Tongue (tissue), 3 donors: ENCODE measurements around the gene KRTAP20-2. TPM values are rescaled to one million over a fixed set of nuclear protein-coding genes. Genes with fewer than 3 reads are reported as not detected.

Source experiments
- DNase-seq: peaks from one replicate; pipeline ENCODE4 v3.0.0-alpha.2; 2015
- small RNA-seq: library from RNA; depleted of rRNA; stranded (forward); fragments of <200 nt; gene quantifications from one replicate; pipeline ENCODE3, GENCODE V24; 2014; ENCODE audit warnings: low replicate concordance
- total RNA-seq: library from RNA; depleted of rRNA; stranded (reverse); fragments of >200 nt; gene quantifications from one replicate; pipeline ENCODE4 v1.2.3, GENCODE V29; 2014

The KRTAP20-2 gene
- total RNA-seq, 1 donor from 2014 or later, result not detected

DNA sequence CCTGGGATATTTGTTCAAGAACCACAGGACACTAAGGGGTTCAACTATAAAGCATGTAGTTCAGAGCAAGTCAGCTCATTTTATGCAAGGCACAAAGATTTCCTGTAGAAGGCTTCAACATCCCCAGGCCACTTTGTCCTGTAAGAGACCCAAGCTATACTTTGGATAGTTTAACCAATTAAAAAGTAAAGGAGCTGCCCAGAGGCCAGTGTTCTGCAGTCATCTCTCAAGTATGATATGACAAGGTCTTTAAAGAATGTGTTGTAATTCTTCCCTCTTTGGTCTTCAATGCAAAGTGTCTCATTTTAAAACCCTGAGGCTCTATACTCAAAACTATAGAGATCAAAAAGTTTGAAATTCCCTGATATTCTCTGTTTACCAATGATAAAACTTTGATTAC lies 41.7 kb downstream of the KRTAP20-2 start:
- DNase-seq, result no peak

DNA sequence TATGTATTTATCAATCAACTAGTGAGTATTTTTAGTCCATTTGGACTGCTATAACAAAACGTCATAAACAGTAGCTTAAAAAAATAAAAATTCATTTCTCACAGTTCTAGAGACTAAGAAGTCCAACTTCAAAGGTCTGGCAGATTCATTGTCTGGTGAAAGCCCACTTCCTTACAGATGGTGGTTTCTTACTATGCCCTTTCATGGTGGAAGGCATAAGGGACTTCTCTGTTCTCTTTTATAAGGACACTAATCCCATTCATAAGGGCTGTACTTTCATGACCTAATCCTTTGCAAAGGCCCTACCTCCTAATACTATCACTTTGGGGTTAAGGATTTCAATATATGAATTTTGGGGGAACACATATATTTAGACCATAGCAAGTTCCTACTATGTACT lies 45.6 kb downstream of the KRTAP20-2 start:
- no peak for DNase-seq

DNA sequence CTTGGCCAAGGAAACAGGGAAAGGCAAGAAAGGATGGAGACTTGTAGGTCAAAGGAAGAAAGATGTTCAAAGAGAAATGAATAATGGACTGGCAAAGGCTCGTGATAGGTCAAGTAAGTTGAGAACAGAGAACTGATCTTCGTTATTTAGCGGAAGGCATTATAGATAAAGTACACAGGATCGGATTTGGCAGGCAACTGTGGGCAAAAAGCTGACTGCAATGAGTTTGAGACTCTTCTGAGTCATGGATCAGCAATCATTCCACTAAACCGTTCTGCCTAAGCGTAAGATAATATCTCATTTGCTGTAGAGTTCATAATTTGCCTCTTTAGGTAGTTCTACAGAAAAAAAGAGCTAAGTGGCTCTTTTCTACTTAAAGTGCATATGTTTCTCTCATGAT lies 49.5 kb downstream of the KRTAP20-2 start:
- no peak for DNase-seq

Small RNAs within 50 kb of the gene (small RNA-seq; reads per million reads assigned to genes)
- gene KRTAP20-1 (not detected), gene KRTAP20-3 (not detected), gene KRTAP20-4 (not detected), gene KRTAP22-1 (not detected), gene KRTAP22-2 (not detected)

Other genes starting within 250 kb of the KRTAP20-2 start
- not detected for gene KRTAP13-1, start 239.2 kb upstream of the KRTAP20-2 start, total RNA-seq
- gene KRTAP13-3, start 209.3 kb upstream of the KRTAP20-2 start, total RNA-seq, result not detected
- gene KRTAP13-4, start 205.0 kb upstream of the KRTAP20-2 start, total RNA-seq, result not detected
- gene KRTAP15-1, start 194.9 kb upstream of the KRTAP20-2 start, total RNA-seq, result not detected
- gene KRTAP19-1, start 154.8 kb upstream of the KRTAP20-2 start, total RNA-seq, result not detected
- gene KRTAP19-2, start 147.8 kb upstream of the KRTAP20-2 start, total RNA-seq, result not detected
- not detected for gene KRTAP19-3, start 143.2 kb upstream of the KRTAP20-2 start, total RNA-seq
- not detected for gene KRTAP19-4, start 138.0 kb upstream of the KRTAP20-2 start, total RNA-seq
- gene KRTAP19-5, start 133.1 kb upstream of the KRTAP20-2 start, total RNA-seq, result not detected
- gene KRTAP19-6, start 93.3 kb upstream of the KRTAP20-2 start, total RNA-seq, result not detected
- not detected for gene KRTAP19-7, start 73.9 kb upstream of the KRTAP20-2 start, total RNA-seq
- gene KRTAP22-2, start 44.8 kb upstream of the KRTAP20-2 start, total RNA-seq, result not detected
- not detected for gene KRTAP6-3, start 42.8 kb upstream of the KRTAP20-2 start, total RNA-seq
- gene KRTAP6-2, start 36.3 kb upstream of the KRTAP20-2 start, total RNA-seq, result not detected
- gene KRTAP22-1, start 34.1 kb upstream of the KRTAP20-2 start, total RNA-seq, result not detected
- gene KRTAP6-1, start 21.3 kb upstream of the KRTAP20-2 start, total RNA-seq, result not detected
- gene KRTAP20-1, start 18.8 kb upstream of the KRTAP20-2 start, total RNA-seq, result not detected
- not detected for gene KRTAP20-4, start 14.6 kb upstream of the KRTAP20-2 start, total RNA-seq
- not detected for gene KRTAP20-3, start 7.7 kb downstream of the KRTAP20-2 start, total RNA-seq
- gene KRTAP21-3, start 83.6 kb downstream of the KRTAP20-2 start, total RNA-seq, result not detected
- gene KRTAP21-2, start 112.1 kb downstream of the KRTAP20-2 start, total RNA-seq, result not detected
- gene KRTAP21-1, start 120.2 kb downstream of the KRTAP20-2 start, total RNA-seq, result not detected
- gene KRTAP8-1, start 178.1 kb downstream of the KRTAP20-2 start, total RNA-seq, result not detected
- not detected for gene KRTAP7-1, start 194.6 kb downstream of the KRTAP20-2 start, total RNA-seq
- not detected for gene KRTAP11-1, start 246.4 kb downstream of the KRTAP20-2 start, total RNA-seq